A549 (cell line): ENCODE results near the gene RABL2B. TPM values are rescaled to one million over a fixed set of nuclear protein-coding genes. Genes with fewer than 3 reads are reported as not detected.

Source experiments
- ATAC-seq, 2 experiments: fragments of 200-7000 bp in 1 of 2; fragments of >200 bp in 1 of 2; cut with Nextera tagmentation in 1 of 2; cut with Tn5 transposase in 1 of 2; 3 replicates each; pipeline versions ENCODE4 v1.8.0 to v1.9.1; 2018 to 2020; ENCODE audit warnings: mild to moderate bottlenecking in 1 of 2, moderate library complexity in 1 of 2
- CTCF ChIA-PET: fragments of 300-600 bp; sonication (Branson Sonifier 250); formaldehyde crosslinking; extraction: SDS; loops from one replicate; lab custom pipeline; 2021; ENCODE audit warnings: antibody characterized with exemption, inconsistent platforms; lab: Yijun Ruan, JAX
- POLR2A ChIA-PET: fragments of 350-600 bp; formaldehyde crosslinking; extraction: SDS; loops from one replicate; lab custom pipeline; 2021; ENCODE audit warnings: antibody characterized with exemption, inconsistent platforms; lab: Yijun Ruan, JAX
- DNase-seq, 2 experiments: peaks; one replicate each; pipeline versions ENCODE4 v3.0.0 to v3.0.0-alpha.2; 2011 to 2016; ENCODE audit warnings: low read depth in 1 of 2, low spot score in 1 of 2
- FAIRE-seq: peaks from 2 replicates; lab custom pipeline; 2011; peaks lifted over from hg19 to GRCh38; lab: Jason Lieb, UNC
- H3K27ac ChIP-seq, 2 experiments: fragments of >200 bp; sonication (Bioruptor Twin); formaldehyde crosslinking; 3 replicates each; pipeline ENCODE4 v1.5.1; 2016 to 2017
- H3K4me1 ChIP-seq: fragments of >200 bp; sonication (Bioruptor Twin); formaldehyde crosslinking; 3 replicates; pipeline ENCODE4 v1.6.1; 2016
- H3K4me2 ChIP-seq: fragments of >200 bp; sonication (Bioruptor Twin); formaldehyde crosslinking; 3 replicates; pipeline ENCODE4 v1.6.1; 2016
- H3K4me3 ChIP-seq: fragments of >200 bp; sonication (Bioruptor Twin); formaldehyde crosslinking; 3 replicates; pipeline ENCODE4 v1.5.1; 2016
- H3K9me3 ChIP-seq: fragments of >200 bp; sonication (Bioruptor Twin); formaldehyde crosslinking; 3 replicates; pipeline ENCODE4 v1.6.1; 2016
- ATOH8 ChIP-seq: fragments of 250-450 bp; sonication (Bioruptor Pico); IDR thresholded peaks from 2 replicates; pipeline ENCODE4 v1.5.0; 2020; ENCODE audit warnings: low read depth, mild to moderate bottlenecking, moderate library complexity
- BHLHE40 ChIP-seq: IDR thresholded peaks from 2 replicates; pipeline ENCODE4 v1.6.1; 2012; ENCODE audit warnings: low read depth, low read length, inconsistent platforms
- CBX2 ChIP-seq: fragments of 200-600 bp; sonication (generic); IDR thresholded peaks from 2 replicates; pipeline ENCODE4 v1.6.1; 2016; ENCODE audit warnings: low read depth, mild to moderate bottlenecking, borderline replicate concordance
- CEBPB ChIP-seq, 2 experiments: fragments of >200 bp in 1 of 2; sonication (Bioruptor Twin) in 1 of 2; formaldehyde crosslinking in 1 of 2; IDR thresholded peaks; 2 replicates each; pipeline ENCODE4 v1.6.1; 2012 to 2016
- E2F6 ChIP-seq: IDR thresholded peaks from 2 replicates; pipeline ENCODE4 v1.6.1; 2012; ENCODE audit warnings: low read depth, borderline replicate concordance
- EP300 ChIP-seq, 2 experiments: fragments of >200 bp; sonication (Bioruptor Twin); formaldehyde crosslinking; IDR thresholded peaks; 2 replicates in 1 of 2; 3 replicates in 1 of 2; pipeline ENCODE4 v1.6.1; 2016 to 2017
- FOSB ChIP-seq: fragments of 250-450 bp; sonication (Bioruptor Pico); IDR thresholded peaks from 2 replicates; pipeline ENCODE4 v1.5.0; 2020; ENCODE audit warnings: mild to moderate bottlenecking, moderate library complexity
- GATA3 ChIP-seq: IDR thresholded peaks from 2 replicates; pipeline ENCODE4 v1.6.1; 2012; ENCODE audit warnings: borderline replicate concordance
- HDAC2 ChIP-seq: fragments of 200-600 bp; sonication (generic); IDR thresholded peaks from 2 replicates; pipeline ENCODE4 v1.6.1; 2016
- HOXA7 ChIP-seq: fragments of 250-450 bp; sonication (Bioruptor Pico); IDR thresholded peaks from 2 replicates; pipeline ENCODE4 v1.5.0; 2020; ENCODE audit warnings: mild to moderate bottlenecking, moderate library complexity
- HOXB5 ChIP-seq: fragments of 250-450 bp; sonication (Bioruptor Pico); IDR thresholded peaks from 2 replicates; pipeline ENCODE4 v1.5.0; 2020; ENCODE audit warnings: mild to moderate bottlenecking, moderate library complexity
- JUNB ChIP-seq: fragments of >200 bp; sonication (Bioruptor Twin); formaldehyde crosslinking; IDR thresholded peaks from 2 replicates; pipeline ENCODE4 v1.6.1; 2016
- PHF8 ChIP-seq: fragments of 200-600 bp; sonication (generic); IDR thresholded peaks from 2 replicates; pipeline ENCODE4 v1.6.1; 2016; ENCODE audit warnings: low read depth, mild to moderate bottlenecking, antibody characterized with exemption, moderate library complexity, borderline replicate concordance
- POLR2AphosphoS2 ChIP-seq: conservative IDR thresholded peaks from 2 replicates; pipeline ENCODE4 v1.6.1; 2012; ENCODE audit warnings: low read length, improper control_type of control experiment, inconsistent platforms
- RAD21 ChIP-seq, 2 experiments: fragments of >200 bp in 1 of 2; sonication (Bioruptor Twin) in 1 of 2; formaldehyde crosslinking in 1 of 2; IDR thresholded peaks in 1 of 2; conservative IDR thresholded peaks in 1 of 2; 2 replicates in 1 of 2; 3 replicates in 1 of 2; pipeline ENCODE4 v1.6.1; 2012 to 2018; ENCODE audit warnings: inconsistent platforms in 1 of 2
- RCOR1 ChIP-seq: fragments of 150-350 bp; IDR thresholded peaks from 2 replicates; pipeline ENCODE4 v1.6.1; 2014; ENCODE audit warnings: antibody characterized with exemption, low read length, low read depth
- RNF2 ChIP-seq: fragments of 200-600 bp; sonication (generic); IDR thresholded peaks from 2 replicates; pipeline ENCODE4 v1.6.1; 2016; ENCODE audit warnings: low read depth, mild to moderate bottlenecking, antibody characterized with exemption, moderate library complexity, borderline replicate concordance
- SMC3 ChIP-seq: fragments of >200 bp; sonication (Bioruptor Twin); formaldehyde crosslinking; IDR thresholded peaks from 3 replicates; pipeline ENCODE4 v1.6.1; 2018; ENCODE audit warnings: inconsistent platforms
- ZSCAN20 ChIP-seq: fragments of 250-450 bp; sonication (Bioruptor Pico); IDR thresholded peaks from 2 replicates; pipeline ENCODE4 v1.8.0; 2022; ENCODE audit warnings: mild to moderate bottlenecking, moderate library complexity
- WGBS: methylation state at CpG from one replicate; pipeline ENCODE4 v1.1.6; 2017; ENCODE audit errors: missing lambda C conversion rate; 5-methylcytosine and 5-hydroxymethylcytosine counted together
- polyA plus RNA-seq, 4 experiments: library from polyadenylated mRNA; depleted of rRNA in 3 of 4; stranded (reverse); fragments of >200 nt; fragmentation: RNase III in 1 of 4; extraction: RNeasy Plus Mini Kit Qiagen cat#74134 plus additional on column Dnase treatment in 1 of 4; gene quantifications; 2 replicates in 3 of 4; 3 replicates in 1 of 4; pipeline ENCODE4 v1.2.3, GENCODE V29; 2011 to 2017
- TF ChIP-seq, protein P1 (sequence below): fragments of 250-450 bp; sonication (Bioruptor Pico); IDR thresholded peaks from 2 replicates; pipeline ENCODE4 v1.5.0; 2021; ENCODE audit warnings: mild to moderate bottlenecking, moderate library complexity, borderline replicate concordance

The RABL2B gene
- polyA plus RNA-seq, 2 of the 4 experiments (the other 2 are of a cell fraction) = 22.1 to 32.6 TPM

DNA sequence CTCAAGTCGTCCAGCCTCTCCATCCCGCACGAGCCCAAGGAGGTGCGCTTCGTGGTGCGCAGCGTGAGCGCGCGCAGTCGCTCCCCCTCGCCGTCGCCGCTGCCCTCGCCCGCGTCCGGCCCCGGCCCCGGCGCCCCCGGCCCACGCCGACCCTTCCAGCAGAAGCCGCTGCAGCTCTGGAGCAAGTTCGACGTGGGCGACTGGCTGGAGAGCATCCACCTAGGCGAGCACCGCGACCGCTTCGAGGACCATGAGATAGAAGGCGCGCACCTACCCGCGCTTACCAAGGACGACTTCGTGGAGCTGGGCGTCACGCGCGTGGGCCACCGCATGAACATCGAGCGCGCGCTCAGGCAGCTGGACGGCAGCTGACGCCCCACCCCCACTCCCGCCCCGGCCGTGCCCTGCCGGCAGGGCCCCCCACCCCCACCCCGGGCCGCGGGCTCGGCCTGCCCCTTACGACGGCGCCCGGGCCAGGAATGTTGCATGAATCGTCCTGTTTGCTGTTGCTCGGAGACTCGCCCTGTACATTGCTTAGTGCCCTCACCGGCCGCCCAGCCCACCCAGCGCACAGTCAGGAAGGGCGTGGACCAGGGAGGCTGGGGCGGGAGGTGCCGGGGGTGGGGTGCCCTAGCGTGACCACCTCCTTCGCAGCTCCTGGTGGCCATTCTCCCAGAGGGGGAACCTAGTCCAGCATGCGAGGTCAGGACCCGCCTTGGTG is 52.3 kb downstream of the RABL2B start:
- FAIRE-seq = no peak
- CTCF ChIA-PET = interaction anchor here (0.6 to 1.8 kb wide), 12 partner anchors 8 to 337 kb away, joined by 3 to 10 read pairs (median 4); no protein-coding TSS in a partner anchor
- POLR2A ChIA-PET = no interaction called here
- Histone ChIP-seq H3K9me3 (no peaks in the 10 kb centered on the region), H3K4me3 (no peak overlapping the region), H3K4me1 (no peaks in the 10 kb centered on the region), H3K4me2 (no peak overlapping the region), H3K27ac (no peak overlapping the region)
- DNase-seq = no peak
- TF ChIP-seq, protein P1, sequence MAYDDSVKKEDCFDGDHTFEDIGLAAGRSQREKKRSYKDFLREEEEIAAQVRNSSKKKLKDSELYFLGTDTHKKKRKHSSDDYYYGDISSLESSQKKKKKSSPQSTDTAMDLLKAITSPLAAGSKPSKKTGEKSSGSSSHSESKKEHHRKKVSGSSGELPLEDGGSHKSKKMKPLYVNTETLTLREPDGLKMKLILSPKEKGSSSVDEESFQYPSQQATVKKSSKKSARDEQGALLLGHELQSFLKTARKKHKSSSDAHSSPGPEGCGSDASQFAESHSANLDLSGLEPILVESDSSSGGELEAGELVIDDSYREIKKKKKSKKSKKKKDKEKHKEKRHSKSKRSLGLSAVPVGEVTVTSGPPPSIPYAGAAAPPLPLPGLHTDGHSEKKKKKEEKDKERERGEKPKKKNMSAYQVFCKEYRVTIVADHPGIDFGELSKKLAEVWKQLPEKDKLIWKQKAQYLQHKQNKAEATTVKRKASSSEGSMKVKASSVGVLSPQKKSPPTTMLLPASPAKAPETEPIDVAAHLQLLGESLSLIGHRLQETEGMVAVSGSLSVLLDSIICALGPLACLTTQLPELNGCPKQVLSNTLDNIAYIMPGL (CRISPR knock-in tag) = no peak
- no peak for TF ChIP-seq CEBPB (IDR thresholded peaks at IDR 0.05)
- TF ChIP-seq JUNB = no peak
- TF ChIP-seq E2F6 = no peak
- TF ChIP-seq HOXB5 (CRISPR knock-in tag) = no peak
- TF ChIP-seq SMC3 = no peak
- TF ChIP-seq RNF2 = no peak
- TF ChIP-seq PHF8 = no peak
- TF ChIP-seq CBX2 = no peak
- no peak for TF ChIP-seq RCOR1
- no peak for ATAC-seq
- 95% methylated on average over 31 of the region's 76 CpGs for WGBS

GRCh38 chr22:50730013-50730891 is 53.2 kb downstream of the RABL2B start:
- FAIRE-seq (no peak), DNase-seq (no peak), ATAC-seq (no peak)
- no peak for TF ChIP-seq ZSCAN20
- no peak for TF ChIP-seq EP300 (IDR thresholded peaks at IDR 0.05)
- no peak for TF ChIP-seq HOXA7 (CRISPR knock-in tag)
- no peak for TF ChIP-seq POLR2AphosphoS2
- no peak for TF ChIP-seq FOSB (CRISPR knock-in tag)
- no peak for TF ChIP-seq RAD21 (conservative IDR thresholded peaks at IDR 0.05 in 1 of 2, IDR thresholded peaks at IDR 0.05 in 1 of 2)
- no peak for TF ChIP-seq HDAC2
- TF ChIP-seq HOXB5 (CRISPR knock-in tag) = no peak
- TF ChIP-seq RNF2 = no peak
- no peak for TF ChIP-seq GATA3
- no peak for TF ChIP-seq BHLHE40
- TF ChIP-seq ATOH8 (CRISPR knock-in tag) = no peak
- WGBS = 90% methylated on average over 17 of the region's 54 CpGs
- Histone ChIP-seq H3K9me3 (no peaks in the 10 kb centered on the region), H3K4me3 (no peak overlapping the region), H3K4me1 (no peaks in the 10 kb centered on the region), H3K27ac (no peak overlapping the region), H3K4me2 (no peak overlapping the region)
- POLR2A ChIA-PET = no interaction called here
- CTCF ChIA-PET = no interaction called here
